Breast epithelium (tissue), 3 donors: ENCODE data around the gene IQCH.

Experiments
- POLR2A ChIP-seq: fragments of 450-650 bp; IDR thresholded peaks from one replicate; pipeline ENCODE4 v1.6.1; 2016; ENCODE audit warnings: antibody characterized with exemption, mild to moderate bottlenecking, moderate library complexity
- TF ChIP-seq, protein P1 (sequence below), 3 donors: fragments of 450-650 bp; IDR thresholded peaks; one replicate each; pipeline ENCODE4 v1.5.1; 2016 to 2017; ENCODE audit warnings: antibody characterized with exemption in 3 of 3, mild to moderate bottlenecking in 3 of 3, moderate library complexity in 3 of 3

DNA sequence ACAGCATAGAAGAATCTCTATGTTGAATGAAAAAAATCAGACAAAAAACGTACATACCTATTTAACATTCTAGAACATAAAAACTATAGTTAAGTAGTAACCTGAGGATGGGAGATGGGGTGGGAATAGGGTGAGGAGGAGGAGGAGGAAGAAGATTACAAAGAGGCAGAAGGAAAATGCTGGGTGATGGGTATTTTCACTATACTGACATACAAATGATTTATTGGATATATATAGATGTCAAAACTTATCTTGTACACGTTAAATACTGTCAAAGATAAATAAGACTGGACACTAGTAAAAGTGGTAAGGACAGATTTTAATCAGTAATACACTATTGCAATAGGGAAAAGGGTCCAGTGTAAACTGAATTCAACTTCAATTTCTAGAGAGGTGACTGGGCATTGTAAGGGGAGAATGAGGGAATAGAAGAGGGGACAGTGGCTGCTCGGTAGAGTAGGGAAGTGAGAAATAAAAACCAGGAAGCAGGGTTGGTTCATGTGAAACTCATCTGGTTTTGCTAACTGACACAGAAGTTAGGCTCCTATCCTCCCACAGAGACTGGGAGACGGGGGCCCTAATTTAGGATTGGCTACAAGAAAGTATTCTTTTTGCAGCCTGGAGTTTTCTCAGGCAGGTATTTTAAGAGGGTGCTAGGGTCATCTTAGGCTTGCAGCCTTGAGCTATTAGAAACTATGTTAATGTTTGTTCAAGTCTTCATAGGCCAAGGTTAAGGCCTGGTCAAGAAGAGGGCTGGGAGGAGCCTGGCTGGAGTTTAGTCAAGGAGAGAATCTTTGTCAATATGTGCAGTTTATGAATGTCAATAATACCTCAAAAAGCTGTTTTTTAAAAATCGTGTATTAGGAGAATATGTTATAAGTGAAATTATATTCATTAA is 251.3 kb downstream of the IQCH start:
- TF ChIP-seq, protein P1, sequence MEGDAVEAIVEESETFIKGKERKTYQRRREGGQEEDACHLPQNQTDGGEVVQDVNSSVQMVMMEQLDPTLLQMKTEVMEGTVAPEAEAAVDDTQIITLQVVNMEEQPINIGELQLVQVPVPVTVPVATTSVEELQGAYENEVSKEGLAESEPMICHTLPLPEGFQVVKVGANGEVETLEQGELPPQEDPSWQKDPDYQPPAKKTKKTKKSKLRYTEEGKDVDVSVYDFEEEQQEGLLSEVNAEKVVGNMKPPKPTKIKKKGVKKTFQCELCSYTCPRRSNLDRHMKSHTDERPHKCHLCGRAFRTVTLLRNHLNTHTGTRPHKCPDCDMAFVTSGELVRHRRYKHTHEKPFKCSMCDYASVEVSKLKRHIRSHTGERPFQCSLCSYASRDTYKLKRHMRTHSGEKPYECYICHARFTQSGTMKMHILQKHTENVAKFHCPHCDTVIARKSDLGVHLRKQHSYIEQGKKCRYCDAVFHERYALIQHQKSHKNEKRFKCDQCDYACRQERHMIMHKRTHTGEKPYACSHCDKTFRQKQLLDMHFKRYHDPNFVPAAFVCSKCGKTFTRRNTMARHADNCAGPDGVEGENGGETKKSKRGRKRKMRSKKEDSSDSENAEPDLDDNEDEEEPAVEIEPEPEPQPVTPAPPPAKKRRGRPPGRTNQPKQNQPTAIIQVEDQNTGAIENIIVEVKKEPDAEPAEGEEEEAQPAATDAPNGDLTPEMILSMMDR (IDR thresholded peaks at IDR 0.05), result no peak
- no peak for TF ChIP-seq POLR2A
